GM19240 (cell line): ENCODE measurements around the gene ANKRD11.
A peak's percentile ranks its signal among the peaks of the same experiment; 100 is the strongest.
"Not testable (repeated sequence)": the region's sequence is repeated elsewhere in the genome, so short reads cannot be mapped to it uniquely, and the experiment has no call there.

Source experiments
- DNase-seq: peaks from one replicate; pipeline ENCODE4 v3.0.0; 2011; ENCODE audit warnings: low spot score; ENCODE audit not compliant: insufficient read length

ANKRD11 gene

GRCh38 chr16:89332902-89333245, 157.5 kb downstream of the ANKRD11 start:
- DNase-seq: no peak

GRCh38 chr16:89332243-89332901, 158.0 kb downstream of the ANKRD11 start:
- no peak for DNase-seq

GRCh38 chr16:89331371-89332109, 158.8 kb downstream of the ANKRD11 start:
- DNase-seq: no peak

GRCh38 chr16:89330177-89330856, 160.0 kb downstream of the ANKRD11 start:
- DNase-seq: no peak

GRCh38 chr16:89329830-89330176, 160.6 kb downstream of the ANKRD11 start:
- DNase-seq: not testable (repeated sequence)

GRCh38 chr16:89328412-89329400, 161.7 kb downstream of the ANKRD11 start:
- not testable (repeated sequence) for DNase-seq

GRCh38 chr16:89326721-89327120, 163.6 kb downstream of the ANKRD11 start:
- DNase-seq: no peak

- DNase-seq: no peak
These were observed 164.4 kb downstream of the ANKRD11 start for GRCh38 chr16:89325861-89326471.

- peak; percentile 62 for DNase-seq
These were observed 166.0 kb downstream of the ANKRD11 start for GRCh38 chr16:89324056-89325010.

GRCh38 chr16:89323120-89323960, 167.0 kb downstream of the ANKRD11 start:
- DNase-seq: no peak

- DNase-seq: no peak
These were observed 167.8 kb downstream of the ANKRD11 start for GRCh38 chr16:89322321-89323119.

GRCh38 chr16:89320782-89321501, 169.4 kb downstream of the ANKRD11 start:
- DNase-seq: no peak

GRCh38 chr16:89319886-89320781, 170.2 kb downstream of the ANKRD11 start:
- peak; percentile 52 for DNase-seq

- DNase-seq: no peak
These were observed 170.8 kb downstream of the ANKRD11 start for GRCh38 chr16:89319631-89319885.

- no peak for DNase-seq
These were observed 171.3 kb downstream of the ANKRD11 start for GRCh38 chr16:89318871-89319630.

GRCh38 chr16:89318430-89318758, 172.0 kb downstream of the ANKRD11 start:
- DNase-seq: no peak
